GM19324 (cell line): Measurements from ENCODE around the gene AFM.
A peak's percentile ranks its signal among the peaks of the same experiment; 100 is the strongest.
"Not testable (repeated sequence)": the region's sequence is repeated elsewhere in the genome, so short reads cannot be mapped to it uniquely, and the experiment has no call there.

Source experiments
- ATAC-seq: cut with Tn5 transposase; IDR thresholded peaks from one replicate; pipeline ENCODE4 v1.9.1; 2021; ENCODE audit warnings: mild to moderate bottlenecking, moderate library complexity; ENCODE audit not compliant: unreplicated experiment, low FRiP score

The AFM gene

DNA sequence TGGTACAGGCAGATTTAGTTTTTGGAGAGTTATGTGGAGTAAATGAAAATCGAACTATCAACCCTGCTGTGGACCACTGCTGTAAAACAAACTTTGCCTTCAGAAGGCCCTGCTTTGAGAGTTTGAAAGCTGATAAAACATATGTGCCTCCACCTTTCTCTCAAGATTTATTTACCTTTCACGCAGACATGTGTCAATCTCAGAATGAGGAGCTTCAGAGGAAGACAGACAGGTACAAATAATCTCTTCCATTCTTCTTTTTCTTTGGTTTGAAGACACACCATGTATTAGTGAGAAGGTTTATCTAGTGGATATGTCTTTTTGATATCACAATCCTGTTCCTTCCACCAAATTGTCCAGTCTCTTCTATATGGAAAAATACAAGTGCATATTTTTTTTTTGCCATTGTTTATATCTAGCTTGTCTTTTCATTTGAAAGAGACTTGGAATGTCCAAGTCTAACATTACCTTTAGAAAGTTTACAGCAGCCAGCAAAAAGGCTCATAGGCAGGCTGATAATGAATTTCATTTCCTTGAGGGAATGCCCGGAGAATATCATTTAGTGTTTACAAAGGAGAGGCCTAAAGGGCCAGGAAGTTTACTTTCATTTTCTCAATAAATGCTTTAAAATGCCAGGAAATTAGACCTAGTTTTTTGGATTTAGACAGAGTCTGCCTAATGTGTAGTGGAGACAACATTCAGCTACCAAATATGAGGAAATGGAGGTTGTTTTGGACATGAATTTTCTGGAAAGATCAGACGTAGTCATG lies 18.6 kb downstream of the AFM start:
- no peak for ATAC-seq

DNA sequence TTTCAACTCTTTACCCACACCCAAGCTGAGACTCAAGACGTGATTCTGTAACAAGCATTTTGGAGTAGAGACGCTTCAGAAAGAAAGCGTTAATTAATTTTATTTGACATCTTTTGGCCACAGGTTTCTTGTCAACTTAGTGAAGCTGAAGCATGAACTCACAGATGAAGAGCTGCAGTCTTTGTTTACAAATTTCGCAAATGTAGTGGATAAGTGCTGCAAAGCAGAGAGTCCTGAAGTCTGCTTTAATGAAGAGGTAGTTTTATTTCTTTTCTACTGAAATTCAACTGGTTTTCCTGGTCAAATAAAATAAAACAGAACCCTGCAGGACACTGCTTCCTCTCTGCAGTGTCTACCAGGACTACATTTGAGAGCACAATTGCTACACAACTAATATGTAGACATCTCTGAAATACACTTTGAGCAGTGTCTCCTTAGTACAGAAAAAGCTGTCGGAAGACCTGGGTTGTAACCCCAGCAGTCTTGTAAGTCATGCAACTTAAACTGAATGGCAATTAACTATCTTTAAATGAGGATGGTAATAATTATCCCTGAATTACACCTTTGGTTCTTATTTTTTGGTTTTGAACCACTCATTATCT lies 20.2 kb downstream of the AFM start:
- ATAC-seq = no peak

- ATAC-seq = no peak
Measured at GRCh38 chr4:73505567-73505966, 24.0 kb downstream of the AFM start.

- ATAC-seq = no peak
Measured at GRCh38 chr4:73507541-73507940, 26.0 kb downstream of the AFM start.

GRCh38 chr4:73508651-73509050 lies 27.1 kb downstream of the AFM start:
- ATAC-seq = no peak

DNA sequence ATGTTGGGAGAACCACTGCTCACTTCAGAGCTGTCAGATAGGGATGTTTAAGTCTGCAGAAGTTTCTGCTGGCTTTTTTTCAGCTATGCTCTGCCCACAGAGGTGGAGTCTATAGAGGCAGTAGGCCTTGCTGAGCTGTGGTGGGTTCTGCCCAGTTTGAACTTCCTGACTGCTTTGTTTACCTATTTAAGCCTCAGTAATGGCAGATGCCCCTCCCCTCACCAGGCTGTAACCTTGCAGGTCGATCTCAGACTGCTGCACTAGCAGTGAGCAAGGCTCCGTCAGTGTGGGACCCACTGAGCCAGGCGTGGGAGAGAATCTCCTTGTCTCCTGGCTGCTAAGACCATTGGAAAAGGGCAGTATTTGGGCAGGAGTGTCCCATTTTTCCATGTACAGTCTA lies 36.8 kb downstream of the AFM start:
- no peak for ATAC-seq

- ATAC-seq = no peak
Measured at GRCh38 chr4:73520821-73521220, 39.3 kb downstream of the AFM start.

DNA sequence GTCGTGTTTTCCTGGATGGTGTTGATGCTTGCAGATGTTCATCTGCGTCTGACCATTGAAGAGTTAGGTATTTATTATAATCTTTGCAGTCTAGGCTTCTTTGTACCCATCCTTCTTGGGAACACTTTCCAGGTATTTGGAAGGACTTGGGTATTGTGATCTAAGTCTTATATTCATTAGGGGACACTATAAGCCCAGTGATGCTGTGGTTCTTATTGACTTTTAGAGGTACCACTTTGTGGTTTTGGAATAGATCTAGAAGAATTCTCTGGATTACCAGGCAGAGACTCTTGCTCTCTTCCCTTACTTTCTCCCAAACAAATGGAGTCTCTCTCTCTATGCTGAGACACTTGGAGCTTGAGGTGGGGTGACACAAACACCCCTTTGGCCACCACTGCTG lies 41.6 kb downstream of the AFM start:
- no peak for ATAC-seq

- no peak for ATAC-seq
Measured at GRCh38 chr4:73525611-73526010, 44.1 kb downstream of the AFM start.

GRCh38 chr4:73527196-73527595 lies 45.7 kb downstream of the AFM start:
- peak; percentile 67 for ATAC-seq

DNA sequence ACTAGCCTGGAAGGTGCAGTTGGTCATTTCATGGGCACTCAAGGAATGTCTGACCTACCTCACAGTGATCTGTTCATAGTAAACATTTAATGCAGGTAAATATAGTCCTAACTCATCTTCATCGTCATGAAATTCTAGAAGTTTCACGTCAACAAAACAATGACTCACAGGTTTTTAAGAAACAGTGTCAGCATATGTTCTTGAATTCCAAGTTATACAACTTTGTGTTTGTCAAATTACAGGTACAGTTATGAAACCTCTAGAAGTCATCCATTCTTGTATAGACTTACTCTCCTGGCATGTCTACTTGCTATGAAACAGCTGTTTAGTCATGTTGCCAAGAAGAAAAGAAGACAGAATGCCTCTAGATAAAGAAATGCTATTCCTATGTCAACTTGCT lies 46.6 kb downstream of the AFM start:
- ATAC-seq = no peak

DNA sequence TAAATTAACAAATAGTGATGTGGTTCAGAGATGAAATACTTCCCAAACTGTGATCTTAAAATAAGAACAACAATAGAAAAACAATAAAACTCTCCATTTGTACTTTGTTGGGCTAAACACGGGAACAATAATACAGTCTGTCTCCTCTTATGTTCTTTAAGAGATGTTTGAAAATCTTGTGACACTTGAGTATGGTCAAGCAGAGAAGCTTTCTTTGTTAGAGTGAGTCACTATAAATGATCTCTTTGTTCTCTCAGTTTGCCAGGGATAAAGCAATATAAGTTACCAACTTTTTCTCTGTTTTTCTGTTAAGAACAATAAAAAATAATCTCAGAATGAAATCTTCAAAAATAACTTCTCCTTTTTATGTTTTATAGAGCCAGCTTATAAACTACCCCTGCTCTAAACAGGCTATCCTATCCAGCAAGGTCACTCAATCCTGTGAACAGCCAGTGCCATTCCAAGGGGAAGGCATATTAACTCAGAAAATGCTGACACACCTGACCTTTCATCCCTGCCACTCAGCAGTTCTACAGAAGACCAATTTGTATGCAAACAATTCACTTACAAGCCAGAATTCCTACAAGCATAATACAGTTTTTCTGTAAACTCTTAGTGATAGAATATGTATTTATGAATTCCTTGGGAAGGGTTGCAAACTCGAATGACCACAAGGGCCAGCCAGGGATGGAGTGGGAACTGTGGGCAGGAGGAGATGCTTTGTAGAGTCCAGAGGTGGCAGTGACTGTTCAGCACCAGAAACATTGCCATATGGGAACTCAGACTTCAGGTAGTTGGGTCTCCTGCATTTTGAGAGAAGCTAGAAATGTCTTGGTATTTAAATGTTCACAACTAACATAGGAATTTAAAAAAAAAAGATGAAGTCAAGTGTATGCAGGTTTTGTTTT lies 52.2 kb downstream of the AFM start:
- ATAC-seq = no peak

GRCh38 chr4:73538162-73538561 lies 56.6 kb downstream of the AFM start:
- ATAC-seq = no peak

DNA sequence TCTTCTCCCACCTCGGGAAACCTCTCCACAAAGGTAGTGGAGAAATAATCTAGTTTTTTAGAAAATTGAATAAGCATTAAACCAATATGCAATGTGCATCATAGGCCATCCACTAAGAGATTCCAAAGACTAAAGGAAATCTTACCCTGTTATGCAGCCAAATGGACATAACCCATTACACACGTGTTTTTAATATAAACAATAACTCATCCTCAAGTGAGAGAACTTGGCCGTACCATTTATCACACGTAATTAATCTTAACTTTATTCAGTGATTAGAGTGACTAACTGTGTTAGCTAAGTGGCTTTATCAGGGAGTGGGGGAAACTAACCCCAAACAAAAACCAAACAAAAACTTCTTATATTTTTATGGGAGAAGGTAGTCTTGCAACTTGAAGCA lies 57.8 kb downstream of the AFM start:
- ATAC-seq = no peak

GRCh38 chr4:73540826-73541225 lies 59.3 kb downstream of the AFM start:
- no peak for ATAC-seq

DNA sequence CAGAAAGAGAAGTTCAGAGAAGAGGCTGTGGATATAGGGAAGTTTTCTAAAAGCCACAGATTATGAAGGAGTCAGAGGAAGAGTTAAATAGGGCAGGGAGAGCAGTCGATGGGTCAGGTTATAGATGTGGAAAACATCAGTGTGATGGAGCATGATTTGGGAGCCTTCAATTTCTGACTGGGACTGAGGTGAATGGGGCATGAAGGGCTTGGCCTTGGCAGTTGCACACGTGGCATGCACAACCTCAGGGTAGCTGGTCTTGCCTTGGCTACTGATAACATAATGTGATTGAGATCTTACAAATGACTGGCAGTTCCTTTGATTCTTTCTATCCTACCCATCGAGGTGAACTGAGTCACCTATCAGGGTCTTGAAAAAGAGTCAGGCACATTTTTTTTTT lies 59.7 kb downstream of the AFM start:
- ATAC-seq = no peak

- no peak for ATAC-seq
Measured at GRCh38 chr4:73544620-73545019, 63.1 kb downstream of the AFM start.

- not testable (repeated sequence) for ATAC-seq
Measured at GRCh38 chr4:73550865-73551264, 69.3 kb downstream of the AFM start.
